IMR-90 (cell line): ENCODE data around the gene SELP. TPM values are rescaled to one million over a fixed set of nuclear protein-coding genes. Genes with fewer than 3 reads are reported as not detected.

Experiments
- ATAC-seq: fragments of 200-7000 bp; cut with Tn5 transposase; 2 replicates; pipeline ENCODE4 v1.9.1; 2020; ENCODE audit warnings: low read depth, mild to moderate bottlenecking, moderate library complexity
- BruUV-seq: library from RNA; stranded (reverse); fragments of 400-500 nt; replicated peaks from 2 replicates; lab custom pipeline; 2021; lab: Mats Ljungman, UMichigan
- CTCF ChIA-PET: fragments of 300-600 bp; formaldehyde crosslinking; extraction: SDS; loops from one replicate; lab custom pipeline; 2021; ENCODE audit warnings: antibody characterized with exemption; lab: Yijun Ruan, JAX
- POLR2A ChIA-PET: fragments of 300-600 bp; sonication (Branson Sonifier 250); formaldehyde crosslinking; loops from one replicate; lab custom pipeline; 2022; ENCODE audit warnings: antibody characterized with exemption; ENCODE audit not compliant: unreplicated experiment; lab: Charles Lee
- DNase-seq: peaks from one replicate; pipeline ENCODE4 v3.0.0; 2013
- H2AFZ ChIP-seq: replicated peaks from 2 replicates; pipeline ENCODE3; 2013; ENCODE audit warnings: low read length, mild to moderate bottlenecking; ENCODE audit not compliant: poor library complexity
- H2AK5ac ChIP-seq: 2 replicates; pipeline ENCODE4 v1.6.1; 2013; ENCODE audit warnings: low read depth, low read length, inconsistent platforms
- H2AK9ac ChIP-seq: replicated peaks from 2 replicates; pipeline ENCODE3; 2013; ENCODE audit warnings: mild to moderate bottlenecking, low read depth, low read length, moderate library complexity; ENCODE audit not compliant: poor library complexity
- H2BK120ac ChIP-seq: 2 replicates; pipeline ENCODE4 v1.6.1; 2013; ENCODE audit warnings: low read depth, low read length, inconsistent platforms
- H2BK15ac ChIP-seq: 3 replicates; pipeline ENCODE4 v1.6.1; 2013; ENCODE audit warnings: low read depth, low read length, inconsistent platforms
- H2BK20ac ChIP-seq: 2 replicates; pipeline ENCODE4 v1.6.1; 2013; ENCODE audit warnings: low read depth, mild to moderate bottlenecking, inconsistent platforms, low read length, moderate library complexity
- H2BK5ac ChIP-seq: 2 replicates; pipeline ENCODE4 v1.6.1; 2013; ENCODE audit warnings: mild to moderate bottlenecking, low read depth, low read length, inconsistent platforms; ENCODE audit not compliant: poor library complexity, severe bottlenecking
- H3K14ac ChIP-seq: replicated peaks from 2 replicates; pipeline ENCODE4 v1.6.1; 2013; ENCODE audit warnings: low read depth, low read length, inconsistent platforms
- H3K18ac ChIP-seq: 2 replicates; pipeline ENCODE4 v1.6.1; 2013; ENCODE audit warnings: low read depth, low read length, control low read depth
- H3K23ac ChIP-seq: 2 replicates; pipeline ENCODE4 v1.6.1; 2013; ENCODE audit warnings: low read depth, low read length, inconsistent platforms
- H3K27ac ChIP-seq: 2 replicates; pipeline ENCODE4 v1.5.1; 2013; ENCODE audit warnings: mild to moderate bottlenecking, control low read depth, low read length; ENCODE audit not compliant: insufficient read depth
- H3K27me3 ChIP-seq: 2 replicates; pipeline ENCODE4 v1.6.1; 2013; ENCODE audit warnings: low read length; ENCODE audit not compliant: control insufficient read depth, insufficient read depth
- H3K36me3 ChIP-seq: 2 replicates; pipeline ENCODE4 v1.6.1; 2013; ENCODE audit warnings: low read length, mixed read lengths; ENCODE audit not compliant: control insufficient read depth, insufficient read depth
- H3K4ac ChIP-seq: 2 replicates; pipeline ENCODE4 v1.6.1; 2013; ENCODE audit warnings: low read depth, low read length, inconsistent platforms
- H3K4me1 ChIP-seq: 2 replicates; pipeline ENCODE4 v1.6.1; 2013; ENCODE audit warnings: low read length, mixed read lengths; ENCODE audit not compliant: control insufficient read depth, insufficient read depth
- H3K4me2 ChIP-seq: 2 replicates; pipeline ENCODE4 v1.6.1; 2013; ENCODE audit warnings: low read depth, mild to moderate bottlenecking, control low read depth, low read length, moderate library complexity
- H3K4me3 ChIP-seq: 2 replicates; pipeline ENCODE4 v1.5.1; 2013; ENCODE audit warnings: low read depth, mild to moderate bottlenecking, control low read depth, low read length, moderate library complexity; ENCODE audit not compliant: insufficient read depth
- H3K56ac ChIP-seq: 2 replicates; pipeline ENCODE4 v1.6.1; 2013; ENCODE audit warnings: low read length, inconsistent platforms; ENCODE audit not compliant: insufficient read depth; ENCODE audit errors: extremely low read depth
- H3K79me1 ChIP-seq, 2 experiments: 2 replicates each; pipeline ENCODE4 v1.6.1; 2013; ENCODE audit warnings: low read length in 2 of 2, inconsistent platforms in 1 of 2, low read depth in 1 of 2
- H3K9ac ChIP-seq: 2 replicates; pipeline ENCODE4 v1.6.1; 2013; ENCODE audit warnings: low read depth, low read length, control low read depth
- H3K9me1 ChIP-seq: 2 replicates; pipeline ENCODE4 v1.6.1; 2013; ENCODE audit warnings: low read length, inconsistent platforms; ENCODE audit not compliant: insufficient read depth
- H3K9me3 ChIP-seq: 2 replicates; pipeline ENCODE4 v1.6.1; 2013; ENCODE audit warnings: low read length; ENCODE audit not compliant: control insufficient read depth, insufficient read depth
- H4K20me1 ChIP-seq: 2 replicates; pipeline ENCODE4 v1.6.1; 2013; ENCODE audit warnings: low read length, inconsistent platforms; ENCODE audit not compliant: insufficient read depth
- H4K5ac ChIP-seq: 2 replicates; pipeline ENCODE4 v1.6.1; 2013; ENCODE audit warnings: mild to moderate bottlenecking, low read depth, low read length, control low read depth
- H4K8ac ChIP-seq, 2 experiments: 2 replicates each; pipeline ENCODE4 v1.6.1; 2013; ENCODE audit warnings: low read depth in 2 of 2, low read length in 2 of 2, control low read depth in 1 of 2, inconsistent platforms in 1 of 2
- H4K91ac ChIP-seq: 2 replicates; pipeline ENCODE4 v1.6.1; 2013; ENCODE audit warnings: low read depth, low read length, inconsistent platforms; ENCODE audit not compliant: insufficient read depth
- MAFK ChIP-seq: IDR thresholded peaks from 2 replicates; pipeline ENCODE4 v1.6.1; 2012; ENCODE audit warnings: low read depth, low read length, improper control_type of control experiment
- POLR2A ChIP-seq: IDR thresholded peaks from 2 replicates; pipeline ENCODE4 v1.6.1; 2012; ENCODE audit warnings: mild to moderate bottlenecking, low read depth, low read length
- RFX5 ChIP-seq: IDR thresholded peaks from 2 replicates; pipeline ENCODE4 v1.8.0; 2012; ENCODE audit warnings: low read depth, mild to moderate bottlenecking, low read length, moderate library complexity
- WGBS, 2 experiments: methylation state at CpG; one replicate each; pipeline versions ENCODE4 v1.1.5 to v1.1.7; 2013; ENCODE audit warnings: missing lambda C conversion rate in 2 of 2; ENCODE audit not compliant: insufficient read length in 1 of 2; ENCODE audit errors: extremely low coverage in 2 of 2; 5-methylcytosine and 5-hydroxymethylcytosine counted together
- dilution Hi-C: fragments of 300-500 bp; cut with HindIII; formaldehyde crosslinking; loops from one replicate; pipeline ENCODE4 v1.14.3; 2018; ENCODE audit warnings: low sequenced_read_pairs; ENCODE audit not compliant: unreplicated experiment
- in situ Hi-C: fragments of 300-500 bp; cut with MboI; formaldehyde crosslinking; loops from 3 replicates; pipeline ENCODE4 v1.14.3; 2019; ENCODE audit warnings: low sequenced_read_pairs, inconsistent platforms, mixed read lengths
- intact Hi-C: fragments of 100-400 bp; cut with micrococcal nuclease; formaldehyde crosslinking; loops from 2 replicates; pipeline ENCODE4 v1.10.0; 2022
- polyA plus RNA-seq, 3 experiments: library from polyadenylated mRNA; depleted of rRNA; stranded (reverse); fragments of >200 nt; gene quantifications; 2 replicates each; pipeline ENCODE4 v1.2.3, GENCODE V29; 2012; ENCODE audit warnings: low replicate concordance in 1 of 3
- total RNA-seq: library from RNA; depleted of rRNA; stranded (reverse); fragments of >200 nt; gene quantifications from 2 replicates; pipeline ENCODE4 v1.2.3, GENCODE V29; 2012
- TF ChIP-seq, protein P1 (sequence below): fragments of 150-350 bp; IDR thresholded peaks from 2 replicates; pipeline ENCODE4 v1.6.1; 2016; ENCODE audit warnings: low read depth, mild to moderate bottlenecking, low read length, moderate library complexity, borderline replicate concordance

SELP gene
- total and polyA plus RNA-seq, 2 of the 4 experiments (the other 2 are of a cell fraction): not detected

- Histone ChIP-seq H2BK20ac (no peak overlapping the region), H3K23ac (no peak overlapping the region), H3K9me3 (no peaks in the 10 kb centered on the region), H3K18ac (no peak overlapping the region), H3K27me3 (no peaks in the 10 kb centered on the region), H3K4me1 (no peaks in the 10 kb centered on the region), H3K79me1 (no peaks in the 10 kb centered on the region), H4K5ac (no peak overlapping the region), H4K91ac (no peak overlapping the region), H2AK9ac (no peak overlapping the region), H3K9ac (no peak overlapping the region), H2AFZ (no peak overlapping the region), H3K36me3 (no peaks in the 10 kb centered on the region), H3K27ac (no peak overlapping the region), H3K9me1 (no peaks in the 10 kb centered on the region), H3K4me2 (no peak overlapping the region), H4K20me1 (no peaks in the 10 kb centered on the region), H3K14ac (no peak overlapping the region), H3K56ac (no peak overlapping the region), H2BK15ac (no peak overlapping the region), H4K8ac (no peak overlapping the region), H3K4ac (no peak overlapping the region), H2BK5ac (no peak overlapping the region), H2BK120ac (no peak overlapping the region), H3K4me3 (no peak overlapping the region), H2AK5ac (no peak overlapping the region)
- DNase-seq: no peak
- ATAC-seq: no peak
- no TSS peak for BruUV-seq
- no CpG with 5 or more reads among the region's 3 CpGs for WGBS, 2 experiments
- intact Hi-C loops: no loop called here
- CTCF ChIA-PET: no interaction called here
- dilution Hi-C loops: no loop called here
- in situ Hi-C loops: no loop called here
- TF ChIP-seq POLR2A (no peak), RFX5 (no peak), MAFK (no peak)
- TF ChIP-seq, protein P1, sequence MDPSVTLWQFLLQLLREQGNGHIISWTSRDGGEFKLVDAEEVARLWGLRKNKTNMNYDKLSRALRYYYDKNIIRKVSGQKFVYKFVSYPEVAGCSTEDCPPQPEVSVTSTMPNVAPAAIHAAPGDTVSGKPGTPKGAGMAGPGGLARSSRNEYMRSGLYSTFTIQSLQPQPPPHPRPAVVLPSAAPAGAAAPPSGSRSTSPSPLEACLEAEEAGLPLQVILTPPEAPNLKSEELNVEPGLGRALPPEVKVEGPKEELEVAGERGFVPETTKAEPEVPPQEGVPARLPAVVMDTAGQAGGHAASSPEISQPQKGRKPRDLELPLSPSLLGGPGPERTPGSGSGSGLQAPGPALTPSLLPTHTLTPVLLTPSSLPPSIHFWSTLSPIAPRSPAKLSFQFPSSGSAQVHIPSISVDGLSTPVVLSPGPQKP: no peak
- POLR2A ChIA-PET: no interaction called here
Measured at GRCh38 chr1:169679692-169680091, 49.8 kb upstream of the SELP start.
